K562 (cell line): ENCODE data around the gene KIF26A. TPM values are rescaled to one million over a fixed set of nuclear protein-coding genes. Genes with fewer than 3 reads are reported as not detected.

Source experiments
- ATAC-seq: fragments of 200-7000 bp; cut with Tn5 transposase; 3 replicates; pipeline ENCODE4 v1.9.1; 2020; ENCODE audit warnings: moderate library complexity
- BruUV-seq: library from RNA; stranded (reverse); fragments of 400-500 nt; replicated peaks from 2 replicates; lab custom pipeline; 2021; lab: Mats Ljungman, UMichigan
- CTCF ChIA-PET: fragments of 300-600 bp; formaldehyde crosslinking; extraction: SDS; loops from one replicate; lab custom pipeline; 2021; ENCODE audit warnings: low intra/inter-chr PET ratio; lab: Yijun Ruan, JAX
- POLR2A ChIA-PET: fragments of 300-600, 350-650 bp; sonication (Branson Sonifier 250); formaldehyde crosslinking; extraction: SDS; loops from one replicate; lab custom pipeline; 2021; ENCODE audit warnings: antibody characterized with exemption, inconsistent platforms; lab: Yijun Ruan, JAX
- DNase-seq, 4 experiments: peaks; one replicate each; pipeline versions ENCODE4 v3.0.0 to v3.0.0-alpha.2; 2011 to 2018; ENCODE audit warnings: low spot score in 3 of 4, mixed read lengths in 3 of 4; ENCODE audit errors: extremely low read depth in 1 of 4
- FAIRE-seq: peaks from 2 replicates; lab custom pipeline; 2011; peaks lifted over from hg19 to GRCh38; lab: Jason Lieb, UNC
- H2AFZ ChIP-seq: 2 replicates; pipeline ENCODE4 v1.6.0; 2011; ENCODE audit warnings: low read depth, low read length, control low read depth, inconsistent platforms
- H3K27ac ChIP-seq: fragments of 200-600 bp; 3 replicates; pipeline ENCODE4 v1.8.0; 2011; ENCODE audit warnings: low read depth, mild to moderate bottlenecking, control low read depth, inconsistent platforms, low read length, moderate library complexity, mixed read lengths; ENCODE audit errors: extremely low read depth
- H3K27me3 ChIP-seq, 2 experiments: fragments of 300-600 bp in 1 of 2; 2 replicates in 1 of 2; 3 replicates in 1 of 2; pipeline versions ENCODE4 v1.6.0 to v1.8.0; 2011; ENCODE audit warnings: inconsistent platforms in 2 of 2, low read length in 2 of 2, mild to moderate bottlenecking in 1 of 2, mixed read lengths in 1 of 2, moderate library complexity in 1 of 2; ENCODE audit not compliant: control insufficient read depth in 2 of 2, insufficient read depth in 2 of 2
- H3K36me3 ChIP-seq: fragments of 300-600 bp; 3 replicates; pipeline ENCODE4 v1.8.0; 2011; ENCODE audit warnings: mild to moderate bottlenecking, low read length, inconsistent platforms; ENCODE audit not compliant: control insufficient read depth, insufficient read depth
- H3K4me1 ChIP-seq, 2 experiments: fragments of 200-600 bp in 1 of 2; replicated peaks in 1 of 2; 2 replicates in 1 of 2; 3 replicates in 1 of 2; pipeline versions ENCODE4 v1.5.1 to v1.8.0; 2011; ENCODE audit warnings: inconsistent platforms in 2 of 2, low read length in 2 of 2, mild to moderate bottlenecking in 1 of 2, mixed read lengths in 1 of 2, moderate library complexity in 1 of 2; ENCODE audit not compliant: control insufficient read depth in 2 of 2, insufficient read depth in 2 of 2
- H3K4me2 ChIP-seq: 2 replicates; pipeline ENCODE4 v1.6.1; 2011; ENCODE audit warnings: low read length, control low read depth, inconsistent platforms, mixed read lengths; ENCODE audit not compliant: insufficient read depth
- H3K4me3 ChIP-seq: fragments of 200-600 bp; sonication (generic), shearing (Covaris generic); 2 replicates; pipeline ENCODE4 v1.5.1; 2016; ENCODE audit warnings: control low read depth, inconsistent platforms
- H3K79me2 ChIP-seq: fragments of 200-600 bp; 3 replicates; pipeline ENCODE4 v1.8.0; 2011; ENCODE audit warnings: low read length, inconsistent platforms; ENCODE audit not compliant: control insufficient read depth, insufficient read depth
- H3K9ac ChIP-seq, 2 experiments: 2 replicates each; pipeline versions ENCODE4 v1.6.0 to v1.6.1; 2011; ENCODE audit warnings: low read depth in 2 of 2, low read length in 2 of 2, control low read depth in 1 of 2, inconsistent platforms in 1 of 2, mild to moderate bottlenecking in 1 of 2, mixed read lengths in 1 of 2; ENCODE audit not compliant: insufficient read depth in 1 of 2
- H3K9me1 ChIP-seq: one replicate; pipeline ENCODE4 v1.6.0; 2011; ENCODE audit warnings: inconsistent platforms, mild to moderate bottlenecking, low read length, moderate library complexity; ENCODE audit not compliant: control insufficient read depth, insufficient read depth
- H3K9me3 ChIP-seq: replicated peaks from 2 replicates; pipeline ENCODE4 v1.5.1; 2011; ENCODE audit warnings: low read depth, low read length, inconsistent platforms; ENCODE audit not compliant: control insufficient read depth, insufficient read depth
- H4K20me1 ChIP-seq: replicated peaks from 2 replicates; pipeline ENCODE4 v1.6.1; 2011; ENCODE audit warnings: low read length, inconsistent platforms, mixed read lengths; ENCODE audit not compliant: control insufficient read depth, insufficient read depth
- ARID1B ChIP-seq: fragments of 450-650 bp; IDR thresholded peaks from 2 replicates; pipeline ENCODE4 v1.6.1; 2016; ENCODE audit warnings: antibody characterized with exemption, mild to moderate bottlenecking, inconsistent platforms
- MED1 ChIP-seq: sonication (generic); formaldehyde crosslinking; IDR thresholded peaks from 2 replicates; pipeline ENCODE4 v1.8.1; 2023; ENCODE audit warnings: missing genetic modification reagents, borderline replicate concordance
- MTA3 ChIP-seq: fragments of 450-650 bp; formaldehyde crosslinking; IDR thresholded peaks from 2 replicates; pipeline ENCODE4 v1.6.1; 2017; ENCODE audit warnings: mild to moderate bottlenecking, borderline replicate concordance
- NFE2 ChIP-seq: IDR thresholded peaks from 2 replicates; pipeline ENCODE4 v1.6.1; 2014; ENCODE audit warnings: antibody characterized with exemption, low read depth
- PML ChIP-seq: IDR thresholded peaks from 2 replicates; pipeline ENCODE4 v1.6.1; 2012; ENCODE audit warnings: low read length, inconsistent platforms
- U2AF1 ChIP-seq: fragments of 200-400 bp; formaldehyde crosslinking; optimal IDR thresholded peaks from 2 replicates; pipeline ENCODE3; 2017; ENCODE audit warnings: mild to moderate bottlenecking, low read depth, low read length, moderate library complexity
- XRCC3 ChIP-seq: fragments of 450-650 bp; IDR thresholded peaks from 2 replicates; pipeline ENCODE4 v1.6.1; 2017; ENCODE audit warnings: mild to moderate bottlenecking, moderate library complexity
- YY1 ChIP-seq, 3 experiments: IDR thresholded peaks; 2 replicates each; pipeline ENCODE4 v1.6.1; 2011; ENCODE audit warnings: low read length in 2 of 3, mild to moderate bottlenecking in 2 of 3, moderate library complexity in 2 of 3, borderline replicate concordance in 1 of 3, control low read depth in 1 of 3, low read depth in 1 of 3; ENCODE audit not compliant: insufficient read depth in 3 of 3, insufficient replicate concordance in 2 of 3, control insufficient read depth in 1 of 3, insufficient read length in 1 of 3; ENCODE audit errors: extremely low read depth in 1 of 3
- ZBTB1 ChIP-seq: sonication (generic); formaldehyde crosslinking; IDR thresholded peaks from 2 replicates; pipeline ENCODE4 v1.8.1; 2023; ENCODE audit warnings: missing genetic modification reagents, low read depth, mild to moderate bottlenecking, borderline replicate concordance
- ZNF124 ChIP-seq: sonication (generic); formaldehyde crosslinking; IDR thresholded peaks from 2 replicates; pipeline ENCODE4 v1.8.1; 2022; ENCODE audit warnings: missing genetic modification reagents
- WGBS: fragments of 100-300 bp; shearing (Covaris generic); methylation state at CpG from one replicate; pipeline ENCODE4 v1.1.6; 2016; ENCODE audit warnings: low coverage, mixed read lengths; ENCODE audit not compliant: insufficient coverage; ENCODE audit errors: missing lambda C conversion rate; 5-methylcytosine and 5-hydroxymethylcytosine counted together
- in situ Hi-C: fragments of 300-500 bp; cut with MboI; formaldehyde crosslinking; loops from 4 replicates; pipeline ENCODE4 v1.15.0; 2018; ENCODE audit warnings: inconsistent platforms, mixed read lengths
- intact Hi-C: fragments of 100-400 bp; cut with micrococcal nuclease; formaldehyde crosslinking; loops from 2 replicates; pipeline ENCODE4 v1.14.2; 2022
- polyA plus RNA-seq, 8 experiments: library from polyadenylated mRNA; depleted of rRNA in 4 of 8; stranded (reverse) in 5 of 8; unstranded in 3 of 8; fragments of >200 nt; fragmentation: Nextera tagmentation in 2 of 8; fragmentation: Illumina TruSeq in 1 of 8; extraction: Ambion mirVana in 2 of 8; extraction: Trizol in 1 of 8; gene quantifications; 2 replicates each; pipeline versions ENCODE4 v1.2.1 to v1.2.3, GENCODE V29; 2011 to 2014; ENCODE audit warnings: inconsistent platforms in 1 of 8, missing spikeins in 1 of 8
- total RNA-seq, 7 experiments: library from RNA; depleted of rRNA in 6 of 7; stranded (reverse); fragments of >200 nt in 6 of 7; fragmentation: Illumina TruSeq in 2 of 7; extraction: Trizol in 2 of 7; gene quantifications; 2 replicates each; pipeline versions ENCODE4 v1.2.1 to v1.2.3, GENCODE V29; 2011 to 2021; ENCODE audit warnings: low replicate concordance in 1 of 7
- TF ChIP-seq, protein P1 (sequence below): fragments of 250-450 bp; sonication (Bioruptor Pico); IDR thresholded peaks from 2 replicates; pipeline ENCODE4 v1.8.0; 2022; ENCODE audit warnings: moderate library complexity, mild to moderate bottlenecking, inconsistent platforms
- TF ChIP-seq, protein P2 (sequence below): fragments of 450-650 bp; formaldehyde crosslinking; conservative IDR thresholded peaks from 2 replicates; pipeline ENCODE4 v1.4.0; 2022; ENCODE audit warnings: mild to moderate bottlenecking, missing genetic modification characterization

KIF26A gene
- total and polyA plus RNA-seq, 9 of the 15 experiments (the other 6 are each of a cell fraction or from before 2014, with no cell fraction given): 0.04 TPM; not detected in 8

DNA sequence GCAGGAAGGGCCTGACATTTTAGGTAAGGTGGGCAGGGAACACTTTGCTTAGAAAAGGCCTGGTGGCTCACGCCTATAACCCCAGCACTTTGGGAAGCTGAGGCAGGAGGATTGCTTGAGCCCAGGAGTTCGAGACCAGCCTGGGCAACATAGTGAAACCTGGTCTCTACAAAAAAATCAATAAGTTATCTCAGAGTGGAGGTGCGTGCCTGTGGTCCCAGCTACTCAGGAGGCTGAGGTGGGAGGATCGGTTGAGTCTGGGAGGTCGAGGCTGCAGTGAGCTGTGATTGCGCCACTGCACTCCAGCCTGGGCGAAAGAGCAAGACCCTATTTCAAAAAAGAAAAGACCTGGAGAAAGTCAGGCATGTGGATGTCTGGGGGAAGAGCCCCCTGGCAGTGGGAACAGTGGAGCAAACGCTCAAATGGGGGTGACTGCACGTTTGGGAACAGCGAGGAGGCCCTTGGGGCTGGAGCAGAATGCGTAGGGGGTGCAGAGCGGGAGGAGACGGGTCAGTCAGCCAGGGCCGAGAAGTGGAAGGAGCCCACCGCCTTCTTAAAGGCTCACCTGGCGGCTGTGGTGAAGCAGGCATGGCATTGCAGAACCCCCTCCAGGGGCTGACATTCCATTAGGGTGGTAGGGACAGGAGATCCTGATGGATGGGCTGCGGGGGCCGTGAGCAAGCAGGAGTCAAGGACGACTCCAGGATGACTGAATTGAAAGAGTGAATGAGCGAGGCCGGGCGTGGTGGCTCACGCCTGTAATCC is 6.2 kb upstream of the KIF26A start:
- Histone ChIP-seq H3K9me1 (no peaks in the 10 kb centered on the region), H3K36me3 (no peaks in the 10 kb centered on the region), H3K4me3 (no peak overlapping the region), H3K27ac (no peak overlapping the region), H3K9ac (no peak overlapping the region), H3K4me1 (0 out of 5 replicates have a peak, but pooled peaks cover 0 to under 1% of the 10 kb centered on the region in 2 experiments), H3K27me3 (no peaks in the 10 kb centered on the region), H2AFZ (no peak overlapping the region), H3K4me2 (no peak overlapping the region), H4K20me1 (no peaks in the 10 kb centered on the region), H3K79me2 (no peaks in the 10 kb centered on the region), H3K9me3 (no peaks in the 10 kb centered on the region)
- intact Hi-C loops (loop anchor here (2.0 kb wide), 1 partner anchor 53 kb away; no protein-coding TSS in a partner anchor), in situ Hi-C loops (no loop called here)
- WGBS: 1% methylated on average over 15 of the region's 23 CpGs
- DNase-seq (no peak), FAIRE-seq (no peak), ATAC-seq (no peak)
- BruUV-seq: no TSS peak
- ChIA-PET CTCF (no interaction called here), POLR2A (no interaction called here)
- TF ChIP-seq, protein P1, sequence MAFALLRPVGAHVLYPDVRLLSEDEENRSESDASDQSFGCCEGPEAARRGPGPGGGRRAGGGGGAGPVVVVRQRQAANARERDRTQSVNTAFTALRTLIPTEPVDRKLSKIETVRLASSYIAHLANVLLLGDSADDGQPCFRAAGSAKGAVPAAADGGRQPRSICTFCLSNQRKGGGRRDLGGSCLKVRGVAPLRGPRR (CRISPR knock-in tag): no peak
- TF ChIP-seq, protein P2, sequence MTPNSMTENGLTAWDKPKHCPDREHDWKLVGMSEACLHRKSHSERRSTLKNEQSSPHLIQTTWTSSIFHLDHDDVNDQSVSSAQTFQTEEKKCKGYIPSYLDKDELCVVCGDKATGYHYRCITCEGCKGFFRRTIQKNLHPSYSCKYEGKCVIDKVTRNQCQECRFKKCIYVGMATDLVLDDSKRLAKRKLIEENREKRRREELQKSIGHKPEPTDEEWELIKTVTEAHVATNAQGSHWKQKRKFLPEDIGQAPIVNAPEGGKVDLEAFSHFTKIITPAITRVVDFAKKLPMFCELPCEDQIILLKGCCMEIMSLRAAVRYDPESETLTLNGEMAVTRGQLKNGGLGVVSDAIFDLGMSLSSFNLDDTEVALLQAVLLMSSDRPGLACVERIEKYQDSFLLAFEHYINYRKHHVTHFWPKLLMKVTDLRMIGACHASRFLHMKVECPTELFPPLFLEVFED: no peak
- TF ChIP-seq ARID1B (no peak), ZBTB1 (CRISPR knock-in tag) (no peak), ZNF124 (CRISPR knock-in tag) (no peak), XRCC3 (no peak), NFE2 (no peak), MTA3 (no peak), MED1 (CRISPR knock-in tag) (no peak), PML (no peak), U2AF1 (no peak), YY1 (IDR thresholded peaks at IDR 0.05; ENCODE audit: borderline replicate concordance in 1 of 3, control insufficient read depth in 1 of 3, extremely low read depth in 1 of 3, insufficient read depth in 3 of 3, insufficient read length in 1 of 3, insufficient replicate concordance in 2 of 3, low read depth in 1 of 3, low read length in 2 of 3) (no peak)
